B cell (primary cell): ENCODE results near the gene CRISPLD2. TPM values are rescaled to one million over a fixed set of nuclear protein-coding genes. Genes with fewer than 3 reads are reported as not detected.
"Not testable (repeated sequence)": the region's sequence is repeated elsewhere in the genome, so short reads cannot be mapped to it uniquely, and the experiment has no call there.

Experiments
- ATAC-seq: fragments of 200-7000 bp; cut with Tn5 transposase; one replicate; pipeline ENCODE4 v1.10.0; 2021; ENCODE audit warnings: low read depth, mild to moderate bottlenecking, moderate number of reproducible peaks, moderate library complexity
- CTCF ChIA-PET: fragments of 350-600 bp; sonication (Branson Sonifier 250); formaldehyde crosslinking; loops from one replicate; lab custom pipeline; 2021; ENCODE audit warnings: antibody characterized with exemption, inconsistent platforms; lab: Charles Lee
- POLR2A ChIA-PET: fragments of 350-600 bp; sonication (Branson Sonifier 250); formaldehyde crosslinking; loops from one replicate; lab custom pipeline; 2021; ENCODE audit warnings: antibody characterized with exemption; lab: Charles Lee
- DNase-seq: peaks from one replicate; pipeline ENCODE4 v3.0.0; 2013
- H2AFZ ChIP-seq: 2 replicates; pipeline ENCODE4 v1.6.1; 2012; ENCODE audit warnings: mild to moderate bottlenecking, low read depth, low read length; ENCODE audit not compliant: insufficient read depth, poor library complexity, severe bottlenecking
- H3K27ac ChIP-seq, 2 donors: 1 replicate in 1 of 2; 2 replicates in 1 of 2; pipeline ENCODE4 v1.5.1; 2012 to 2013; ENCODE audit warnings: low read length in 2 of 2, mild to moderate bottlenecking in 2 of 2, moderate library complexity in 1 of 2
- H3K27me3 ChIP-seq, 4 experiments: fragments of 200-600 bp in 1 of 4; sonication (generic) in 1 of 4; replicated peaks in 1 of 4; 1 replicate in 2 of 4; 2 replicates in 2 of 4; pipeline versions ENCODE4 v1.6.1 to v1.7.0; 2013 to 2016; ENCODE audit warnings: low read length in 3 of 4, mild to moderate bottlenecking in 2 of 4, mixed read lengths in 1 of 4, moderate library complexity in 1 of 4; ENCODE audit not compliant: insufficient read depth in 4 of 4, control insufficient read depth in 3 of 4; ENCODE audit errors: control extremely low read depth in 1 of 4
- H3K36me3 ChIP-seq, 2 experiments: replicated peaks in 1 of 2; 1 replicate in 1 of 2; 2 replicates in 1 of 2; pipeline versions ENCODE4 v1.6.1 to v1.7.1; 2013; ENCODE audit warnings: low read length in 1 of 2; ENCODE audit not compliant: insufficient read depth in 2 of 2, control insufficient read depth in 1 of 2; ENCODE audit errors: control extremely low read depth in 1 of 2, extremely low read depth in 1 of 2
- H3K4me1 ChIP-seq, 2 donors: fragments of 200-600 bp in 1 of 2; sonication (generic) in 1 of 2; 1 replicate in 1 of 2; 2 replicates in 1 of 2; pipeline versions ENCODE4 v1.5.1 to v1.6.1; 2013 to 2017; ENCODE audit warnings: low read length in 2 of 2; ENCODE audit not compliant: control insufficient read depth in 2 of 2, insufficient read depth in 2 of 2
- H3K4me2 ChIP-seq: replicated peaks from 2 replicates; pipeline ENCODE3; 2012; ENCODE audit warnings: mild to moderate bottlenecking, low read depth, low read length; ENCODE audit not compliant: poor library complexity, severe bottlenecking
- H3K4me3 ChIP-seq, 5 experiments: fragments of 200-600 bp in 1 of 5; sonication (generic) in 1 of 5; 1 replicate in 3 of 5; 2 replicates in 2 of 5; pipeline versions ENCODE4 v1.5.1 to v1.7.0; 2011 to 2016; ENCODE audit warnings: low read length in 4 of 5, mild to moderate bottlenecking in 4 of 5, low read depth in 2 of 5, control low read depth in 1 of 5, moderate library complexity in 1 of 5; ENCODE audit not compliant: insufficient read depth in 1 of 5; ENCODE audit errors: control extremely low read depth in 1 of 5, extremely low read depth in 1 of 5
- H3K79me2 ChIP-seq: fragments of 200-600 bp; sonication (generic); one replicate; pipeline ENCODE4 v1.6.0; 2016; ENCODE audit warnings: low read length; ENCODE audit not compliant: control insufficient read depth, insufficient read depth
- H3K9ac ChIP-seq: fragments of 200-600 bp; sonication (generic); 2 replicates; pipeline ENCODE4 v1.6.1; 2017; ENCODE audit warnings: mild to moderate bottlenecking, low read length, moderate library complexity
- H3K9me3 ChIP-seq, 3 donors: one replicate each; pipeline versions ENCODE4 v1.6.1 to v1.7.1; 2013; ENCODE audit warnings: low read length in 2 of 3; ENCODE audit not compliant: control insufficient read depth in 2 of 3, insufficient read depth in 1 of 3; ENCODE audit errors: control extremely low read depth in 1 of 3
- H4K20me1 ChIP-seq: 2 replicates; pipeline ENCODE4 v1.6.0; 2012; ENCODE audit warnings: mild to moderate bottlenecking, low read length; ENCODE audit not compliant: insufficient read depth, control insufficient read depth, poor library complexity, severe bottlenecking
- H3K27ac Mint-ChIP-seq: one replicate; pipeline ENCODE4 v1.8.0; 2021; ENCODE audit warnings: mixed read lengths
- H3K27me3 Mint-ChIP-seq: one replicate; pipeline ENCODE4 v1.8.0; 2021; ENCODE audit warnings: mixed read lengths
- H3K4me1 Mint-ChIP-seq: one replicate; pipeline ENCODE4 v1.8.0; 2021; ENCODE audit warnings: mixed read lengths
- H3K4me3 Mint-ChIP-seq: one replicate; pipeline ENCODE4 v1.8.0; 2021; ENCODE audit warnings: mixed read lengths
- H3K9me3 Mint-ChIP-seq: one replicate; pipeline ENCODE4 v1.8.0; 2022; ENCODE audit warnings: mixed read lengths; ENCODE audit not compliant: insufficient read depth
- EZH2 ChIP-seq: IDR thresholded peaks from 2 replicates; pipeline ENCODE4 v1.6.1; 2012; ENCODE audit warnings: borderline replicate concordance, low read depth, mild to moderate bottlenecking, moderate library complexity, low read length; ENCODE audit not compliant: insufficient read depth, poor library complexity, severe bottlenecking
- WGBS: methylation state at CpG from one replicate; pipeline ENCODE4 v1.1.5; 2013; ENCODE audit warnings: missing lambda C conversion rate; ENCODE audit not compliant: insufficient coverage; 5-methylcytosine and 5-hydroxymethylcytosine counted together
- intact Hi-C: fragments of 100-400 bp; cut with micrococcal nuclease; formaldehyde crosslinking; loops from one replicate; pipeline ENCODE4 v1.10.0; 2022
- polyA plus RNA-seq: library from polyadenylated mRNA; depleted of rRNA; stranded (reverse); fragments of >200 nt; gene quantifications from 2 replicates; pipeline ENCODE4 v1.2.3, GENCODE V29; 2012
- total RNA-seq, 2 donors: library from RNA; stranded (reverse); fragments of 120-200 nt in 1 of 2; gene quantifications; 1 replicate in 1 of 2; 2 replicates in 1 of 2; pipeline versions ENCODE4 v1.2.3 to v1.2.4, GENCODE V29; 2013 to 2022
- TF ChIP-seq, protein P1 (sequence below): fragments of 200-600 bp; IDR thresholded peaks from one replicate; pipeline ENCODE4 v1.8.0; 2022; ENCODE audit warnings: antibody characterized with exemption, mild to moderate bottlenecking

The CRISPLD2 gene
- total and polyA plus RNA-seq, 2 donors (not counting 1 experiment from before 2014, with no cell fraction given), result 0.25 to 0.37 TPM

DNA sequence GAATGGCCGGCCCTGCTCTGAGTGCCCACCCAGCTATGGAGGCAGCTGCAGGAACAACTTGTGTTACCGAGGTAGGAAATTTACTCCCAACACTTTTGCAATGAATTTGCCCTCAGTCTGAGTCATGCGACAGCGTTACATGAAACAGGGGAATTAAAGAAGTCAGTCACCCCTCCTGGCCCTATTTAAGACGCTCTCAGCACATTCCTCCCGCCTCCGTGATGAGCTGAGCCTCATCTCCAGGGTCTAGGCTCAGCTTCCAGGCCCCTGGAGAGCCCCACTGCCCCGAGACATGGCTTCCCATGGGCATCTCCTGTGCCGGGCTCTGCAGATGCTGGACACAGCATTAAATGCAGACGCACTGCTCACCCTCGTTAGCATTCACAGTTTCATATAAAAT is 35.0 kb downstream of the CRISPLD2 start:
- peaks cover 0 to 17% (median 0%) of the 10 kb centered on the region in 3 donors for H3K9me3 ChIP-seq
- H2AFZ ChIP-seq, result no peak overlapping the region
- Mint-ChIP-seq H3K4me1 (no peaks in the 10 kb centered on the region), H3K9me3 (peaks cover 2% of the 10 kb centered on the region), H3K27me3 (peaks cover 17% of the 10 kb centered on the region), H3K27ac (no peak overlapping the region), H3K4me3 (no peak overlapping the region)
- CTCF ChIA-PET, result no interaction called here
- no peaks in the 10 kb centered on the region for H3K27me3 ChIP-seq
- no peak for TF ChIP-seq EZH2
- TF ChIP-seq, protein P1, sequence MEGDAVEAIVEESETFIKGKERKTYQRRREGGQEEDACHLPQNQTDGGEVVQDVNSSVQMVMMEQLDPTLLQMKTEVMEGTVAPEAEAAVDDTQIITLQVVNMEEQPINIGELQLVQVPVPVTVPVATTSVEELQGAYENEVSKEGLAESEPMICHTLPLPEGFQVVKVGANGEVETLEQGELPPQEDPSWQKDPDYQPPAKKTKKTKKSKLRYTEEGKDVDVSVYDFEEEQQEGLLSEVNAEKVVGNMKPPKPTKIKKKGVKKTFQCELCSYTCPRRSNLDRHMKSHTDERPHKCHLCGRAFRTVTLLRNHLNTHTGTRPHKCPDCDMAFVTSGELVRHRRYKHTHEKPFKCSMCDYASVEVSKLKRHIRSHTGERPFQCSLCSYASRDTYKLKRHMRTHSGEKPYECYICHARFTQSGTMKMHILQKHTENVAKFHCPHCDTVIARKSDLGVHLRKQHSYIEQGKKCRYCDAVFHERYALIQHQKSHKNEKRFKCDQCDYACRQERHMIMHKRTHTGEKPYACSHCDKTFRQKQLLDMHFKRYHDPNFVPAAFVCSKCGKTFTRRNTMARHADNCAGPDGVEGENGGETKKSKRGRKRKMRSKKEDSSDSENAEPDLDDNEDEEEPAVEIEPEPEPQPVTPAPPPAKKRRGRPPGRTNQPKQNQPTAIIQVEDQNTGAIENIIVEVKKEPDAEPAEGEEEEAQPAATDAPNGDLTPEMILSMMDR, result no peak
- H4K20me1 ChIP-seq, result no peaks in the 10 kb centered on the region
- DNase-seq (no peak), ATAC-seq (no peak)
- no peaks in the 10 kb centered on the region for H3K36me3 ChIP-seq
- no peak overlapping the region for H3K4me2 ChIP-seq
- no peaks in the 10 kb centered on the region for H3K4me1 ChIP-seq
- 94% methylated on average over 11 of the region's 11 CpGs for WGBS
- no peak overlapping the region for H3K27ac ChIP-seq
- no peak overlapping the region for H3K4me3 ChIP-seq
- intact Hi-C loops, result no loop called here
- no peak overlapping the region for H3K9ac ChIP-seq
- no peaks in the 10 kb centered on the region for H3K79me2 ChIP-seq
- POLR2A ChIA-PET, result no interaction called here

DNA sequence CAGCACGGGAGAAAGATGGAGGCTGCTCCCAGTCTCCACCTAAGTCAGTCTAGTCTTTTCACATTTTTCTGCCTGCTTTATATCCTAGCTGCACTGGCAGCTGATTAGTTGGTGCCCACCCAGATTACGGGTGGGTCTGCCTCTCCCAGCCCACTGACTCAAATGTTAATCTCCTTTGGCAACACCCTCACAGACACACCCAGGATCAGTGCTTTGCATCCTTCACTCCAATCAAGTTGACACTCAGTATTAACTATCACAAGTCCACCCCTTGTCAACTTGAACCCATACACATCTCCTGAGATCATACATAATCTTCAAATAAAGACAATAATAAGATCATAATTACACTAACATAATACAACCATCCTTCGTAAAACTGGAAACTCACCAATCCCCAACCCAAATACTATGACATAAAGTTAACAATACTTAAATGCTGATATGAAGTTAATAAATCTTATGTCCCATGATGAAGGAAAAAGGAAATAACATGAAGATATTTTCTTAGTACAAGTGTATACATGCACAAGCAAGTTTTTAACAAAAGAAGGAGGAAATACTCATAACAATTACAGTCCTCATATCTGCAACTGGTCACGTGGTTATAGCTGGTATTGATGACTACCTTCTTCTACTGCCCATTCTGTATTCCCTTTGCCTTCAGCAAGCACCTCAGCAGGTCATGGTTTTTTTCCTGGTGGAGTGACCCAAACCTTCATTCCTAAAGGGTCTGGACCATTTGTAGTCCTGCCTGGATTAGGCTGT is 35.8 kb downstream of the CRISPLD2 start:
- H3K27me3 ChIP-seq, H3K27ac ChIP-seq, DNase-seq, H4K20me1 ChIP-seq, H3K4me2 ChIP-seq, H3K36me3 ChIP-seq, H3K79me2 ChIP-seq, CTCF ChIA-PET, H3K27ac Mint-ChIP-seq, H3K4me1 Mint-ChIP-seq, H3K9ac ChIP-seq, H3K4me3 Mint-ChIP-seq, H3K9me3 Mint-ChIP-seq, H2AFZ ChIP-seq, ATAC-seq, H3K4me3 ChIP-seq, H3K4me1 ChIP-seq, intact Hi-C loops, POLR2A ChIA-PET: not testable (repeated sequence)
- H3K9me3 ChIP-seq, result peaks cover 0 to 19% (median 2%) of the 10 kb centered on the region in 3 donors
- peaks cover 13% of the 10 kb centered on the region for H3K27me3 Mint-ChIP-seq
- WGBS, result 90% methylated on average over 2 of the region's 4 CpGs

DNA sequence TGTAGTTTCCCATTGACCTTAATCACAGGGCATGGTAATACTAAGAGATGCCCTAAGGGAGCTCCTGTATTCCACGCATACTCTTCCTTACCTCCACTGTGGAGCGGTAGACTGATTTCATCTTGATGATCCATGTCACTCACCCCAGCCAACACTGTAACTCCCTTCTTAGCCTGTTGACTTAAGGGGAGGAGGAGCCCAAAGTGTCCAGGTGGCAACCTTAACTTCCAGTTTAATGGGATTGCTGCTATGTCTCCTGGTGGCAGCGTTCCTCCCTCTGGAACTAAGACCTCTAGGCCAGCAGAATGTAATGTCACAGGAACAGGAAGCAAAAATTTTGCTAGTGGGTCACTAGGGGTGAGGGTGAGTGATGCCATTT is 36.4 kb downstream of the CRISPLD2 start:
- H3K36me3 ChIP-seq, DNase-seq, intact Hi-C loops, H2AFZ ChIP-seq, CTCF ChIA-PET, H3K79me2 ChIP-seq, H3K27ac Mint-ChIP-seq, POLR2A ChIA-PET, H3K4me1 ChIP-seq, H3K27ac ChIP-seq, H4K20me1 ChIP-seq, H3K4me2 ChIP-seq, ATAC-seq, H3K4me1 Mint-ChIP-seq, H3K9me3 Mint-ChIP-seq, H3K4me3 Mint-ChIP-seq, H3K4me3 ChIP-seq, H3K27me3 ChIP-seq, H3K9ac ChIP-seq: not testable (repeated sequence)
- WGBS, result 100% methylated on average over 1 of the region's 3 CpGs
- H3K27me3 Mint-ChIP-seq, result peaks cover 11% of the 10 kb centered on the region
- H3K9me3 ChIP-seq, result peaks cover 0 to 13% (median 2%) of the 10 kb centered on the region in 3 donors
